IMR-90 (cell line): ENCODE measurements around the gene ACTA1. TPM values are rescaled to one million over a fixed set of nuclear protein-coding genes. Genes with fewer than 3 reads are reported as not detected.

Source experiments
- ATAC-seq: fragments of 200-7000 bp; cut with Tn5 transposase; 2 replicates; pipeline ENCODE4 v1.9.1; 2020; ENCODE audit warnings: low read depth, mild to moderate bottlenecking, moderate library complexity
- BruUV-seq: library from RNA; stranded (reverse); fragments of 400-500 nt; replicated peaks from 2 replicates; lab custom pipeline; 2021; lab: Mats Ljungman, UMichigan
- CTCF ChIA-PET: fragments of 300-600 bp; formaldehyde crosslinking; extraction: SDS; loops from one replicate; lab custom pipeline; 2021; ENCODE audit warnings: antibody characterized with exemption; lab: Yijun Ruan, JAX
- POLR2A ChIA-PET: fragments of 300-600 bp; sonication (Branson Sonifier 250); formaldehyde crosslinking; loops from one replicate; lab custom pipeline; 2022; ENCODE audit warnings: antibody characterized with exemption; ENCODE audit not compliant: unreplicated experiment; lab: Charles Lee
- DNase-seq: peaks from one replicate; pipeline ENCODE4 v3.0.0; 2013
- H2AFZ ChIP-seq: replicated peaks from 2 replicates; pipeline ENCODE3; 2013; ENCODE audit warnings: low read length, mild to moderate bottlenecking; ENCODE audit not compliant: poor library complexity
- H2AK5ac ChIP-seq: 2 replicates; pipeline ENCODE4 v1.6.1; 2013; ENCODE audit warnings: low read depth, low read length, inconsistent platforms
- H2AK9ac ChIP-seq: replicated peaks from 2 replicates; pipeline ENCODE3; 2013; ENCODE audit warnings: mild to moderate bottlenecking, low read depth, low read length, moderate library complexity; ENCODE audit not compliant: poor library complexity
- H2BK120ac ChIP-seq: 2 replicates; pipeline ENCODE4 v1.6.1; 2013; ENCODE audit warnings: low read depth, low read length, inconsistent platforms
- H2BK15ac ChIP-seq: 3 replicates; pipeline ENCODE4 v1.6.1; 2013; ENCODE audit warnings: low read depth, low read length, inconsistent platforms
- H2BK20ac ChIP-seq: 2 replicates; pipeline ENCODE4 v1.6.1; 2013; ENCODE audit warnings: low read depth, mild to moderate bottlenecking, inconsistent platforms, low read length, moderate library complexity
- H2BK5ac ChIP-seq: 2 replicates; pipeline ENCODE4 v1.6.1; 2013; ENCODE audit warnings: mild to moderate bottlenecking, low read depth, low read length, inconsistent platforms; ENCODE audit not compliant: poor library complexity, severe bottlenecking
- H3K14ac ChIP-seq: replicated peaks from 2 replicates; pipeline ENCODE4 v1.6.1; 2013; ENCODE audit warnings: low read depth, low read length, inconsistent platforms
- H3K18ac ChIP-seq: 2 replicates; pipeline ENCODE4 v1.6.1; 2013; ENCODE audit warnings: low read depth, low read length, control low read depth
- H3K23ac ChIP-seq: 2 replicates; pipeline ENCODE4 v1.6.1; 2013; ENCODE audit warnings: low read depth, low read length, inconsistent platforms
- H3K27ac ChIP-seq: 2 replicates; pipeline ENCODE4 v1.5.1; 2013; ENCODE audit warnings: mild to moderate bottlenecking, control low read depth, low read length; ENCODE audit not compliant: insufficient read depth
- H3K27me3 ChIP-seq: 2 replicates; pipeline ENCODE4 v1.6.1; 2013; ENCODE audit warnings: low read length; ENCODE audit not compliant: control insufficient read depth, insufficient read depth
- H3K36me3 ChIP-seq: 2 replicates; pipeline ENCODE4 v1.6.1; 2013; ENCODE audit warnings: low read length, mixed read lengths; ENCODE audit not compliant: control insufficient read depth, insufficient read depth
- H3K4ac ChIP-seq: 2 replicates; pipeline ENCODE4 v1.6.1; 2013; ENCODE audit warnings: low read depth, low read length, inconsistent platforms
- H3K4me1 ChIP-seq: 2 replicates; pipeline ENCODE4 v1.6.1; 2013; ENCODE audit warnings: low read length, mixed read lengths; ENCODE audit not compliant: control insufficient read depth, insufficient read depth
- H3K4me2 ChIP-seq: 2 replicates; pipeline ENCODE4 v1.6.1; 2013; ENCODE audit warnings: low read depth, mild to moderate bottlenecking, control low read depth, low read length, moderate library complexity
- H3K4me3 ChIP-seq: 2 replicates; pipeline ENCODE4 v1.5.1; 2013; ENCODE audit warnings: low read depth, mild to moderate bottlenecking, control low read depth, low read length, moderate library complexity; ENCODE audit not compliant: insufficient read depth
- H3K56ac ChIP-seq: 2 replicates; pipeline ENCODE4 v1.6.1; 2013; ENCODE audit warnings: low read length, inconsistent platforms; ENCODE audit not compliant: insufficient read depth; ENCODE audit errors: extremely low read depth
- H3K79me1 ChIP-seq, 2 experiments: 2 replicates each; pipeline ENCODE4 v1.6.1; 2013; ENCODE audit warnings: low read length in 2 of 2, inconsistent platforms in 1 of 2, low read depth in 1 of 2
- H3K9ac ChIP-seq: 2 replicates; pipeline ENCODE4 v1.6.1; 2013; ENCODE audit warnings: low read depth, low read length, control low read depth
- H3K9me1 ChIP-seq: 2 replicates; pipeline ENCODE4 v1.6.1; 2013; ENCODE audit warnings: low read length, inconsistent platforms; ENCODE audit not compliant: insufficient read depth
- H3K9me3 ChIP-seq: 2 replicates; pipeline ENCODE4 v1.6.1; 2013; ENCODE audit warnings: low read length; ENCODE audit not compliant: control insufficient read depth, insufficient read depth
- H4K20me1 ChIP-seq: 2 replicates; pipeline ENCODE4 v1.6.1; 2013; ENCODE audit warnings: low read length, inconsistent platforms; ENCODE audit not compliant: insufficient read depth
- H4K5ac ChIP-seq: 2 replicates; pipeline ENCODE4 v1.6.1; 2013; ENCODE audit warnings: mild to moderate bottlenecking, low read depth, low read length, control low read depth
- H4K8ac ChIP-seq, 2 experiments: 2 replicates each; pipeline ENCODE4 v1.6.1; 2013; ENCODE audit warnings: low read depth in 2 of 2, low read length in 2 of 2, control low read depth in 1 of 2, inconsistent platforms in 1 of 2
- H4K91ac ChIP-seq: 2 replicates; pipeline ENCODE4 v1.6.1; 2013; ENCODE audit warnings: low read depth, low read length, inconsistent platforms; ENCODE audit not compliant: insufficient read depth
- MAFK ChIP-seq: IDR thresholded peaks from 2 replicates; pipeline ENCODE4 v1.6.1; 2012; ENCODE audit warnings: low read depth, low read length, improper control_type of control experiment
- MAZ ChIP-seq: IDR thresholded peaks from 2 replicates; pipeline ENCODE4 v1.6.1; 2012; ENCODE audit warnings: low read depth, mild to moderate bottlenecking, low read length, improper control_type of control experiment, moderate library complexity, borderline replicate concordance
- NFE2L2 ChIP-seq: fragments of 150-350 bp; IDR thresholded peaks from 2 replicates; pipeline ENCODE4 v1.6.1; 2016; ENCODE audit warnings: low read depth, mild to moderate bottlenecking, low read length
- POLR2A ChIP-seq: IDR thresholded peaks from 2 replicates; pipeline ENCODE4 v1.6.1; 2012; ENCODE audit warnings: mild to moderate bottlenecking, low read depth, low read length
- RCOR1 ChIP-seq: IDR thresholded peaks from 2 replicates; pipeline ENCODE4 v1.6.1; 2012; ENCODE audit warnings: mild to moderate bottlenecking, low read length, improper control_type of control experiment; ENCODE audit not compliant: insufficient replicate concordance
- RFX5 ChIP-seq: IDR thresholded peaks from 2 replicates; pipeline ENCODE4 v1.8.0; 2012; ENCODE audit warnings: low read depth, mild to moderate bottlenecking, low read length, moderate library complexity
- WGBS, 2 experiments: methylation state at CpG; one replicate each; pipeline versions ENCODE4 v1.1.5 to v1.1.7; 2013; ENCODE audit warnings: missing lambda C conversion rate in 2 of 2; ENCODE audit not compliant: insufficient read length in 1 of 2; ENCODE audit errors: extremely low coverage in 2 of 2; 5-methylcytosine and 5-hydroxymethylcytosine counted together
- dilution Hi-C: fragments of 300-500 bp; cut with HindIII; formaldehyde crosslinking; loops from one replicate; pipeline ENCODE4 v1.14.3; 2018; ENCODE audit warnings: low sequenced_read_pairs; ENCODE audit not compliant: unreplicated experiment
- in situ Hi-C: fragments of 300-500 bp; cut with MboI; formaldehyde crosslinking; loops from 3 replicates; pipeline ENCODE4 v1.14.3; 2019; ENCODE audit warnings: low sequenced_read_pairs, inconsistent platforms, mixed read lengths
- intact Hi-C: fragments of 100-400 bp; cut with micrococcal nuclease; formaldehyde crosslinking; loops from 2 replicates; pipeline ENCODE4 v1.10.0; 2022
- polyA plus RNA-seq, 3 experiments: library from polyadenylated mRNA; depleted of rRNA; stranded (reverse); fragments of >200 nt; gene quantifications; 2 replicates each; pipeline ENCODE4 v1.2.3, GENCODE V29; 2012; ENCODE audit warnings: low replicate concordance in 1 of 3
- total RNA-seq: library from RNA; depleted of rRNA; stranded (reverse); fragments of >200 nt; gene quantifications from 2 replicates; pipeline ENCODE4 v1.2.3, GENCODE V29; 2012
- TF ChIP-seq, protein P1 (sequence below): fragments of 150-350 bp; IDR thresholded peaks from 2 replicates; pipeline ENCODE4 v1.6.1; 2016; ENCODE audit warnings: low read depth, mild to moderate bottlenecking, low read length, moderate library complexity, borderline replicate concordance

ACTA1 gene
- total and polyA plus RNA-seq, 2 of the 4 experiments (the other 2 are of a cell fraction) = not detected

DNA sequence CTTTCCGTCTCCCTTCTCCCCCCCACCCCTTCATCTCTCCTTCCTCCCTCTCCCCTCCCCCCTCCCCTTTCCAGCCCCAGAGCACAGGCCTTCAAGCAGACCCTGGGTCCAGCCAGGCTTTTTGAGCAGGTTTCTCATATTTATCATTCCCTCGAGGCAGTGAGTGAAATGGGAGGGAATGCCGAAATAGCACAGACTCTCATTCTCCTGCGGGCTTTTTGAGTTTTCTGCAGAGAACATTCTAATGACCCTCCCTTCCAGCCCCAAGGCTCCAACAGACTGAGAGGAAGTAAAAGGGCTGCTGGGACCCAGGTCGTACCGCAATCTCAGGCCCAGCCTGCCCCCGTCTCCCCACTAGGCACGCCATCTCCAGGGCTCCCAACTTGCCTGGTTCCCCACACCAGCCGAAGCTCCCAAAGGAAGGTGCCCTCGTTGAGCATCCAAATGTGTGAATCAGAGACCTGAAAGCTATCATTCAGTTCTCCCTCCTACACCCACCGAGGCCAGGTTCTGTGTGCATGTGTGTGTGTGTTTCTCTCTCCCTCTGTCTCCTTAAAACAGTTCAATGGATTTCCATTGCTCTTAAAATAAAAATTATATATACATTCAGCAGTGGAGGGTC, 22.3 kb downstream of the ACTA1 start:
- no peak overlapping the region for H2BK5ac ChIP-seq
- no TSS peak for BruUV-seq
- no peak for TF ChIP-seq RCOR1
- no peak for TF ChIP-seq MAFK
- TF ChIP-seq NFE2L2 = no peak
- no peak for TF ChIP-seq RFX5
- no peak for TF ChIP-seq MAZ
- TF ChIP-seq, protein P1, sequence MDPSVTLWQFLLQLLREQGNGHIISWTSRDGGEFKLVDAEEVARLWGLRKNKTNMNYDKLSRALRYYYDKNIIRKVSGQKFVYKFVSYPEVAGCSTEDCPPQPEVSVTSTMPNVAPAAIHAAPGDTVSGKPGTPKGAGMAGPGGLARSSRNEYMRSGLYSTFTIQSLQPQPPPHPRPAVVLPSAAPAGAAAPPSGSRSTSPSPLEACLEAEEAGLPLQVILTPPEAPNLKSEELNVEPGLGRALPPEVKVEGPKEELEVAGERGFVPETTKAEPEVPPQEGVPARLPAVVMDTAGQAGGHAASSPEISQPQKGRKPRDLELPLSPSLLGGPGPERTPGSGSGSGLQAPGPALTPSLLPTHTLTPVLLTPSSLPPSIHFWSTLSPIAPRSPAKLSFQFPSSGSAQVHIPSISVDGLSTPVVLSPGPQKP = no peak
- no peak for TF ChIP-seq POLR2A
- H3K18ac ChIP-seq = no peak overlapping the region
- H3K4ac ChIP-seq = no peak overlapping the region
- H3K56ac ChIP-seq = no peak overlapping the region
- DNase-seq (no peak), ATAC-seq (no peak)
- no peak overlapping the region for H2BK120ac ChIP-seq
- no peak overlapping the region for H2BK20ac ChIP-seq
- H3K27ac ChIP-seq = no peak overlapping the region
- no peak overlapping the region for H4K5ac ChIP-seq
- WGBS, 2 experiments = no CpG with 5 or more reads among the region's 11 CpGs
- no peak overlapping the region for H4K8ac ChIP-seq
- no peaks in the 10 kb centered on the region for H4K20me1 ChIP-seq
- ChIA-PET CTCF (interaction anchor here (0.5 to 1.9 kb wide), 2 partner anchors 16 to 138 kb away, joined by 5 read pairs; no protein-coding TSS in a partner anchor), POLR2A (no interaction called here)
- H3K4me1 ChIP-seq = peaks cover 7% of the 10 kb centered on the region; the same call in 1 of the 2 replicates
- no peak overlapping the region for H3K23ac ChIP-seq
- H3K4me3 ChIP-seq = no peak overlapping the region
- in situ Hi-C loops (no loop called here), dilution Hi-C loops (no loop called here), intact Hi-C loops (no loop called here)
- H3K36me3 ChIP-seq = no peaks in the 10 kb centered on the region
- peaks cover 4% of the 10 kb centered on the region; the same call in 1 of the 2 replicates for H3K9me1 ChIP-seq
- H4K91ac ChIP-seq = no peak overlapping the region
- H2AK5ac ChIP-seq = no peak overlapping the region
- no peak overlapping the region for H3K14ac ChIP-seq
- H2AFZ ChIP-seq = peak overlapping the region; percentile 43
- H3K9ac ChIP-seq = no peak overlapping the region
- H3K79me1 ChIP-seq = no peaks in the 10 kb centered on the region
- no peak overlapping the region for H2BK15ac ChIP-seq
- H2AK9ac ChIP-seq = no peak overlapping the region
- H3K4me2 ChIP-seq = no peak overlapping the region
- peaks cover 26% of the 10 kb centered on the region for H3K27me3 ChIP-seq
- no peaks in the 10 kb centered on the region for H3K9me3 ChIP-seq
